Endothelial cell of umbilical vein (primary cell): ENCODE results near the gene DMD. TPM values are rescaled to one million over a fixed set of nuclear protein-coding genes. Genes with fewer than 3 reads are reported as not detected.

Experiments used
- BruUV-seq: library from RNA; stranded (reverse); fragments of 400-500 nt; replicated peaks from 2 replicates; lab custom pipeline; 2021; lab: Mats Ljungman, UMichigan
- CTCF ChIA-PET: fragments of 300-600, 350-600 bp; sonication (Branson Sonifier 250); formaldehyde crosslinking; loops from one replicate; lab custom pipeline; 2021; ENCODE audit warnings: antibody characterized with exemption, inconsistent platforms; lab: Charles Lee
- POLR2A ChIA-PET: fragments of 300-600, 350-600 bp; sonication (Branson Sonifier 250); formaldehyde crosslinking; loops from one replicate; lab custom pipeline; 2021; ENCODE audit warnings: antibody characterized with exemption, inconsistent platforms; lab: Charles Lee
- DNase-seq: peaks from one replicate; pipeline ENCODE4 v3.0.0-alpha.2; 2011; ENCODE audit warnings: low read depth, low spot score
- FAIRE-seq: peaks from 2 replicates; lab custom pipeline; 2011; peaks lifted over from hg19 to GRCh38; lab: Jason Lieb, UNC
- H2AFZ ChIP-seq: 2 replicates; pipeline ENCODE4 v1.6.0; 2012; ENCODE audit warnings: low read depth, low read length, control low read depth, inconsistent platforms
- H3K27ac ChIP-seq: 2 replicates; pipeline ENCODE4 v1.5.1; 2011; ENCODE audit warnings: low read depth, mild to moderate bottlenecking, control low read depth, low read length, moderate library complexity; ENCODE audit not compliant: insufficient read depth
- H3K27me3 ChIP-seq, 2 experiments: 2 replicates each; pipeline versions ENCODE4 v1.6.0 to v1.6.1; 2011; ENCODE audit warnings: low read length in 2 of 2, mixed read lengths in 1 of 2; ENCODE audit not compliant: control insufficient read depth in 2 of 2, insufficient read depth in 2 of 2
- H3K36me3 ChIP-seq, 2 experiments: 2 replicates in 1 of 2; 3 replicates in 1 of 2; pipeline ENCODE4 v1.5.1; 2011; ENCODE audit warnings: low read length in 2 of 2, mild to moderate bottlenecking in 1 of 2, moderate library complexity in 1 of 2; ENCODE audit not compliant: control insufficient read depth in 2 of 2, insufficient read depth in 2 of 2; ENCODE audit errors: extremely low read depth in 1 of 2
- H3K4me1 ChIP-seq: 3 replicates; pipeline ENCODE4 v1.5.1; 2011; ENCODE audit warnings: mild to moderate bottlenecking, low read length; ENCODE audit not compliant: control insufficient read depth, insufficient read depth; ENCODE audit errors: extremely low read depth
- H3K4me2 ChIP-seq: 2 replicates; pipeline ENCODE4 v1.6.1; 2011; ENCODE audit warnings: low read length, control low read depth, mixed read lengths; ENCODE audit not compliant: insufficient read depth
- H3K4me3 ChIP-seq, 3 experiments: fragments of 200-600 bp in 1 of 3; sonication (generic), shearing (Covaris generic) in 1 of 3; replicated peaks in 1 of 3; 2 replicates each; pipeline ENCODE4 v1.5.1; 2011 to 2016; ENCODE audit warnings: control low read depth in 3 of 3, low read length in 3 of 3, mild to moderate bottlenecking in 2 of 3, inconsistent platforms in 1 of 3, low read depth in 1 of 3, moderate library complexity in 1 of 3; ENCODE audit not compliant: insufficient read depth in 1 of 3
- H3K79me2 ChIP-seq: 2 replicates; pipeline ENCODE4 v1.6.0; 2012; ENCODE audit warnings: low read length, inconsistent platforms; ENCODE audit not compliant: control insufficient read depth, insufficient read depth
- H3K9ac ChIP-seq: replicated peaks from 2 replicates; pipeline ENCODE3; 2011; ENCODE audit warnings: low read length, control low read depth; ENCODE audit not compliant: insufficient read depth; ENCODE audit errors: extremely low read depth
- H3K9me1 ChIP-seq: replicated peaks from 3 replicates; pipeline ENCODE4 v1.6.0; 2011; ENCODE audit warnings: mild to moderate bottlenecking, low read length; ENCODE audit not compliant: control insufficient read depth, insufficient read depth; ENCODE audit errors: extremely low read depth
- H3K9me3 ChIP-seq: replicated peaks from 2 replicates; pipeline ENCODE4 v1.5.1; 2012; ENCODE audit warnings: low read length, inconsistent platforms; ENCODE audit not compliant: control insufficient read depth, insufficient read depth
- H4K20me1 ChIP-seq: replicated peaks from 2 replicates; pipeline ENCODE3; 2011; ENCODE audit warnings: mild to moderate bottlenecking, low read length; ENCODE audit not compliant: control insufficient read depth, insufficient read depth; ENCODE audit errors: extremely low read depth
- EZH2 ChIP-seq: IDR thresholded peaks from 2 replicates; pipeline ENCODE4 v1.6.1; 2012; ENCODE audit warnings: borderline replicate concordance, low read depth, mild to moderate bottlenecking, moderate library complexity, low read length, inconsistent platforms; ENCODE audit not compliant: severe bottlenecking
- FOS ChIP-seq: IDR thresholded peaks from 2 replicates; pipeline ENCODE4 v1.6.1; 2011; ENCODE audit warnings: mild to moderate bottlenecking, low read length, moderate library complexity, borderline replicate concordance; ENCODE audit not compliant: insufficient read depth
- GATA2 ChIP-seq: IDR thresholded peaks from 2 replicates; pipeline ENCODE4 v1.7.0; 2011; ENCODE audit warnings: low read depth, mild to moderate bottlenecking, moderate library complexity, mixed read lengths, low read length; ENCODE audit not compliant: insufficient read length, insufficient read depth
- JUN ChIP-seq: IDR thresholded peaks from 2 replicates; pipeline ENCODE4 v1.6.1; 2011; ENCODE audit warnings: borderline replicate concordance, low read depth; ENCODE audit not compliant: insufficient read length, insufficient read depth
- MYC ChIP-seq: IDR thresholded peaks from one replicate; pipeline ENCODE4 v1.6.1; 2011; ENCODE audit warnings: mild to moderate bottlenecking, low read depth, low read length
- POLR2A ChIP-seq: IDR thresholded peaks from 2 replicates; pipeline ENCODE4 v1.6.1; 2012; ENCODE audit warnings: low read depth, mild to moderate bottlenecking, control low read depth, low read length
- POLR2AphosphoS5 ChIP-seq: IDR thresholded peaks from 2 replicates; pipeline ENCODE4 v1.6.1; 2012; ENCODE audit warnings: low read depth, mild to moderate bottlenecking, control low read depth, low read length, moderate library complexity; ENCODE audit not compliant: insufficient read depth
- dilution Hi-C: fragments of 300-500 bp; cut with MboI; formaldehyde crosslinking; loops from one replicate; pipeline ENCODE4 v1.15.0; 2019; ENCODE audit warnings: low sequenced_read_pairs; ENCODE audit not compliant: extremely low pct_ligation_motif_present
- intact Hi-C: fragments of 100-400 bp; cut with micrococcal nuclease; formaldehyde crosslinking; loops from one replicate; pipeline ENCODE4 v1.10.0; 2022
- polyA plus RNA-seq, 4 experiments: library from polyadenylated mRNA; depleted of rRNA in 3 of 4; stranded (reverse) in 3 of 4; unstranded in 1 of 4; fragments of >200 nt; gene quantifications; 2 replicates each; pipeline versions ENCODE4 v1.2.1 to v1.2.3, GENCODE V29; 2011 to 2012; ENCODE audit warnings: missing spikeins in 1 of 4
- total RNA-seq: library from RNA; stranded (reverse); gene quantifications from 2 replicates; pipeline ENCODE4 v1.2.3, GENCODE V29; 2021
- TF ChIP-seq, protein P1 (sequence below): IDR thresholded peaks from 2 replicates; pipeline ENCODE4 v1.6.1; 2011; ENCODE audit not compliant: insufficient read depth, insufficient read length
- TF ChIP-seq, protein P2 (sequence below), 2 donors: IDR thresholded peaks; 1 replicate in 1 of 2; 2 replicates in 1 of 2; pipeline ENCODE4 v1.5.1; 2011; ENCODE audit warnings: low read length in 2 of 2, mild to moderate bottlenecking in 2 of 2, moderate library complexity in 2 of 2, control low read depth in 1 of 2, inconsistent platforms in 1 of 2, low read depth in 1 of 2; ENCODE audit not compliant: insufficient read depth in 1 of 2; ENCODE audit errors: extremely low read depth in 1 of 2

DMD gene
- total and polyA plus RNA-seq, 2 donors (not counting 3 experiments of a cell fraction or from before 2014, with no cell fraction given) = 7.3 to 9.0 TPM

DNA sequence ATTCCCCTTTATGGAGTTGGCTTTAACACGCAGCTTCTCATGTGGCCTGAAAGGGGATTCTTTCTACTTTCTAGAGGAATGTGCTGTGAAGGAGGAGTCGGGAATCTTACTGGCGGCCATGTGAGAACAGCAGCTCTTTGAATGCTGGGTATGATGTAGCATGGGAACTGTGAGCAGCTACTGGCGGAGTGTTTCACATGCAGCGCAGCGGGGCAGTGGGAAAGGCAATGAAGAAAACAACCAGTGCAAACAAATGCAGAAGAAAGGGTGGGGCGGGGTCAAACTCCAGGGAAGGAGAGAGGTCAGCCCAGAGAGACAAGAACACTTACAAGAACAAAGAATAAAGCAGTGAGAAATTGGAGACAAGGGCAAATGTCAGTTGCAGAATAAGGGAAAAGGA lies 1775.8 kb downstream of the DMD start:
- Histone ChIP-seq H3K27me3 (no peaks in the 10 kb centered on the region), H3K4me3 (no peak overlapping the region), H3K9me1 (no peaks in the 10 kb centered on the region), H3K9me3 (no peaks in the 10 kb centered on the region), H3K27ac (no peak overlapping the region), H3K79me2 (no peaks in the 10 kb centered on the region), H4K20me1 (no peaks in the 10 kb centered on the region), H3K4me2 (no peak overlapping the region), H2AFZ (no peak overlapping the region), H3K4me1 (no peaks in the 10 kb centered on the region), H3K9ac (no peak overlapping the region), H3K36me3 (no peaks in the 10 kb centered on the region)
- no peak for FAIRE-seq
- CTCF ChIA-PET = no interaction called here
- no TSS peak for BruUV-seq
- dilution Hi-C loops = no loop called here
- POLR2A ChIA-PET = no interaction called here
- no peak for DNase-seq
- TF ChIP-seq, protein P1, sequence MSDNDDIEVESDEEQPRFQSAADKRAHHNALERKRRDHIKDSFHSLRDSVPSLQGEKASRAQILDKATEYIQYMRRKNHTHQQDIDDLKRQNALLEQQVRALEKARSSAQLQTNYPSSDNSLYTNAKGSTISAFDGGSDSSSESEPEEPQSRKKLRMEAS = no peak
- no peak for TF ChIP-seq MYC
- TF ChIP-seq GATA2 = no peak
- TF ChIP-seq POLR2A = no peak
- no peak for TF ChIP-seq JUN
- no peak for TF ChIP-seq EZH2
- TF ChIP-seq, protein P2, sequence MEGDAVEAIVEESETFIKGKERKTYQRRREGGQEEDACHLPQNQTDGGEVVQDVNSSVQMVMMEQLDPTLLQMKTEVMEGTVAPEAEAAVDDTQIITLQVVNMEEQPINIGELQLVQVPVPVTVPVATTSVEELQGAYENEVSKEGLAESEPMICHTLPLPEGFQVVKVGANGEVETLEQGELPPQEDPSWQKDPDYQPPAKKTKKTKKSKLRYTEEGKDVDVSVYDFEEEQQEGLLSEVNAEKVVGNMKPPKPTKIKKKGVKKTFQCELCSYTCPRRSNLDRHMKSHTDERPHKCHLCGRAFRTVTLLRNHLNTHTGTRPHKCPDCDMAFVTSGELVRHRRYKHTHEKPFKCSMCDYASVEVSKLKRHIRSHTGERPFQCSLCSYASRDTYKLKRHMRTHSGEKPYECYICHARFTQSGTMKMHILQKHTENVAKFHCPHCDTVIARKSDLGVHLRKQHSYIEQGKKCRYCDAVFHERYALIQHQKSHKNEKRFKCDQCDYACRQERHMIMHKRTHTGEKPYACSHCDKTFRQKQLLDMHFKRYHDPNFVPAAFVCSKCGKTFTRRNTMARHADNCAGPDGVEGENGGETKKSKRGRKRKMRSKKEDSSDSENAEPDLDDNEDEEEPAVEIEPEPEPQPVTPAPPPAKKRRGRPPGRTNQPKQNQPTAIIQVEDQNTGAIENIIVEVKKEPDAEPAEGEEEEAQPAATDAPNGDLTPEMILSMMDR (IDR thresholded peaks at IDR 0.05; ENCODE audit: extremely low read depth in 1 of 2, insufficient read depth in 1 of 2, low read depth in 1 of 2, low read length in 2 of 2) = no peak
- TF ChIP-seq FOS = no peak
- TF ChIP-seq POLR2AphosphoS5 = no peak
- intact Hi-C loops = no loop called here
